ENCODE measurements around the gene ST8SIA5.
A peak's percentile ranks its signal among the peaks of the same experiment; 100 is the strongest.

Gene ST8SIA5

GRCh38 chr18:46623541-46623940, 133.3 kb downstream of the ST8SIA5 start:
- DNase-seq: no peak

DNA sequence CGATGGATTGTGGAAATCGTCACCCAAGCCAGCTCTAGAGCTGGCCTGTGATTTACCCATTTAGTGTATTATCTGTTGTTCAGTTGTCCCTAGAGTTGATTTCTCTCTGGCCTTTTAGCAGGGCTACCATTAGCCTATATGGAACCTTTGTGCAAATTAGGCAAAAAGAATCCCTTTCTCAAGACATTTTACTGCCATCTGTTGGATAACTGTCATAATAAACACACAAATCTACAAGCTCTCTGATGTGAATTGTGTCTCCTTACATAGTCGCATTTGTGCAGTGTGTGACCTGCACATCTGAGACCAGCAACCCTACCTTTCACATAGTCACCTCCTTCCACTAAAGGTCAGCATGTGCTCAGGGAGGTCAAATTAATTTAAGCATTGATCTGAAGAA, 133.9 kb downstream of the ST8SIA5 start:
- peak; percentile 15 for DNase-seq

- no peak for DNase-seq
Measured at GRCh38 chr18:46622451-46622850, 134.4 kb downstream of the ST8SIA5 start.

- no peak for DNase-seq
Measured at GRCh38 chr18:46621871-46622270, 135.0 kb downstream of the ST8SIA5 start.

DNA sequence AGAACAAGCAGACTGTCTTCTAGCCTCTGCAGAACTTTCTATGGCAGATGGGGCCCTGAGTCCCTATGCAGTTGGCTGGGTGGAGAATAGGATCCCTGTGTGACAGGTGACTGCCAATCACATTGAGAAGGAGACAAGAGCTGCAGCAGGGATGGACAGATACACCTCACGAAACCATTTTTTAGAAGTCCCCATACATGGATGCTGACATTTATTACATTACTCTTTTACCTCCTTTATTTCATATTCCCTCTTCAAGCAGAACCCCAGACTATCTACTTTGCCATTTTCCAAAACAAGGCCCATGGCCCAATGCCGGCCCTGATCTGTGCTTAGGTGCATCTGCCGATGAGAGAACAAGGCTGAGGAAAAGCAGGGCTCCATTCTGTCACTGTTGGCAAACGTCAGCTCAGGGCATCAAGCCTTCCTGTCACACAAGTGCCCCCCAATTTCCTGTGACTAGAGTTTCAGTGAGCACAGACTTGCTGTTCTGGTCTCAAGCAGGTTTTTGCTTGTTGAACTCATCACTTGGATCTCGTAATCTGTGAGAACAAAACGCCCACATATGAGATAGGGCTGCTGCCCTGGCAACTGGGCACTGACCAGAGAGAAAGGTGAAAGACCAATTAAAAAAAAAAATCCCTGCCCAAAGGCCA, 135.6 kb downstream of the ST8SIA5 start:
- DNase-seq: no peak

DNA sequence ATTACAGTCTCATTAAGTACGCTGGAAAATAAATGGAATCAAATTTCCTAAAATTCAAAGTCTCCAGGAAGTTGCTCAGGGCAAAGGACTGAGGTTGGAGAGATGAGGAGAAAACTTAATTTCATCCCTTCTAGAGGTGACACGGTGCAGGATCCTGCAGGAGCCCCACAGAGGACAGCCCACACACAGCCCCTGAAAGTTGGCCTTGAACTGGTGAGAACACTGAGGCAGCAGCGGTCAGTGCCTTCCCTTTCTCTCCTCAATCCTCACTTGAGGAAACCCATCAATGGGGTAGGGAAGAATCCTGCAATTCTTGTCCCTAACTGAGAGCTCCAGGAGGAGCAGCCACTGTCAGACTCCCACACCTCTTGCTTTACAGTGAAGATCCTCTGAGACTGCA, 137.3 kb downstream of the ST8SIA5 start:
- no peak for DNase-seq

Data from eye (tissue), 1 donor.